ENCODE measurements around the gene LMOD3.
A peak's percentile ranks its signal among the peaks of the same experiment; 100 is the strongest.

Gene LMOD3

GRCh38 chr3:69121950-69122349 is 445 bp downstream of the LMOD3 start:
- no peak for DNase-seq (ENCODE audit: low spot score)

GRCh38 chr3:69121513-69121912 is 882 bp downstream of the LMOD3 start:
- DNase-seq (ENCODE audit: low spot score) = no peak

- DNase-seq (ENCODE audit: low spot score) = peak; percentile 87
Measured at GRCh38 chr3:69120879-69121464, 1.4 kb downstream of the LMOD3 start.

DNA sequence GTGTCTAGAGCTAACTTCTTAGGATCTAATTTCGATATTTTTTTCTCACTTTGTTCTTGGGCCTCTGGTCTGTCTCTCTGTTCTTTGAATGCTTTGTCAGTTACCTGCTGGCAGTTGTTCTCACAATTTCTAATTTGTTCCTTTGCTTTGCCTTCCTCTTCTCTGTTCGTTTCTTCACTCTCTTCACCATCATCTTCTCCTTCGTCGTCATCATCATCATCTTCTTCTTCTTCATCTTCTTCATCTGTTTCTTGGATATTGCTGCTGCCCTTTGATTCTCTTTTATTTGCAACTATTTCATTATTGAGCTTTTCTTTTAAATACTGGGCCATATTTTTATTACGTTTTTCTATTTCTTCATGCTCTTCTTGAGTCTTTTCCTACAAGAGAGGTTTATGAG is 2.7 kb downstream of the LMOD3 start:
- no peak for DNase-seq (ENCODE audit: low spot score)

DNA sequence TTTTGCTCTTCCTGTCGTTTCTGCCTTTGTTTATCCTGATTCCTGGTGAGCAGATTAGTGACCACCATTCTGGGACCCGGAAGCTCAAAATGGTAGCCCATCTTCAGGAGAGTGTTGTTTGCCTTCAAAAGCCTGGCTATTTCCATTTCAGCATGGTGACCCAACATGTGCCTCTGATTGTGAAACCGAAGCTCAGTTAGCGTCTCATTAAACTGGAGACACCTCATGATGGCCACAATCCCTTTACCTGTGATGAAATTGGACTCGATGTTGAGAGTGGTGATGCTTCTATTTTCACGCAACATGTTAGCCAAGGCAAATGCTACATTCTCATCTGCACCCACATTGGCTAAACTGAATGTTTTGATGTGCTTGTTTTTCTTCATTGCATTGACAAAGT is 3.3 kb downstream of the LMOD3 start:
- no peak for DNase-seq (ENCODE audit: low spot score)

DNA sequence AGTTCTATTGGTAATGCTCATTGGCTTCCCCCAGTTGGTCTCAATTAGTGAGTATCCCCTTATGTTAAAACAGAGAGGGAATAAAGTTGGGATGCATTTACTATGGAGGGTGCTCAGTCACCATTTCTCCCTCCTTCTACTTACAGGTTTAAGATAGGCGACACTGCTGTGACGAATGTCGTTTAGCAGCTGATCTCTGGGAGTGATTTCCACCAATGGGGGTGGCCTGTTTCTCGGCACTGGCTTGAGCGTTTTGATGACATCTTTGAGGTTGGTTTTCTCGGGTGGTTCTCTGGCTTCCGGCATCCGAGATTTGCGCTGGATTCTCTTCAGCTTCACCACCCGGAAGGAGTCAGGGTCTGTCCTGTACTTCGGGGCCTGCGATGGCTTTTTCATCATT is 3.8 kb downstream of the LMOD3 start:
- DNase-seq (ENCODE audit: low spot score) = no peak

DNA sequence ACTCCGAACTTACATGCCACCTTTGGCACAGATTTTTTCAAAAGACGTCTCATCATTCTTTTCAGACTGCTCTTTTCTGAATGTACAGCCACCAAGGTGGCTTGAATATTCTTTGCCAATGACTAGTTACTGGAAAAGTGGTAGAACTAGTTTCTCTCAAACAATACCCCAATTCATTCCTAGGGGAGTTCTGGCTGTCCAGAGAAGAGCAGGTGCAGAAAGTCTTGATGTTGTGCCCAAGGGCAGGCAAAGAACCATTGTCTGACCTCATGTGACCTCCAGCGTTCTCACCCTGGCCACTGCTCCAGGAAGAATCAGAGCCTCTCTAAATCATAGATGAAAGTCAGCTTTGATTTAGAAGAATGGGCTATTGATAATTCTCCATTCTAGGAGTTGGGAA is 5.5 kb downstream of the LMOD3 start:
- DNase-seq (ENCODE audit: low spot score) = no peak

DNA sequence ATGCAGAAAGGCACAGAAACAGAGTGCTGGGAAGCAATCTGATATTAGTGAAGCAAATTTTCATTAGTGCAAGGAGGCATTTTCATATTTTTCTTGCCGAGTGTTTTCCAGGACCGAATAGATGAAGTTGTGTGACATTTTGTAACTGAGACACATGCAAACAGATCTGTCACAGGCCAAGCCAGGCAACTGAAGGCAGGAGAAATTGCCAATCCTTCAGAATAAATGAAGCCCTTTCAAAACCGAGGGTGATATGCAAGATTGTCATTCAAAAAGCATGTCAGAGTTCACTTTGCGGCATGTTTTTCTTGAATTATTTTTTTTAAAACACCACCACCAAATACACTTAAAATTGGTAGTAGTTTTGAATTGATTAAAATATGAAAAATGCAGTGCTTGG is 6.2 kb downstream of the LMOD3 start:
- no peak for DNase-seq (ENCODE audit: low spot score)

- no peak for DNase-seq (ENCODE audit: low spot score)
Measured at GRCh38 chr3:69115731-69116130, 6.7 kb downstream of the LMOD3 start.

DNA sequence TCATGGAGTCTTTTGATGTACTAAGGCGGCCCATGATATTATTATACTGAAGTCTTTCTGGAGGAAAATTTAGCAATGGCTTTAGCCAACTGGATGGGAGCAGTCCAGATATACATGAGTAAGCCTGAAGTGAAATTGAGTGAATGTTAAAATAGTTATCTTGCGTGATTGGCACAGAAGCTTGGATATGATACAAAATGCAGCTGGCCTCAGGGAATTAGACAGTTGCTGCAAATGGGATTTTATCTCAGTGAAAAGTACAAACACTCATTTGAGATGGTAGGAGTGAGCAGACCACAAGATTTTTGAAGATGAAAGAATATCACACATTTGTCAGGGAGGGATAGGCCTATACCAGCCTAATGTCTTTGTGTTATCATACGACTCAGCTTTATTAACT is 8.9 kb downstream of the LMOD3 start:
- DNase-seq (ENCODE audit: low spot score) = no peak

GRCh38 chr3:69110941-69111546 is 11.4 kb downstream of the LMOD3 start:
- DNase-seq (ENCODE audit: low spot score) = no peak

GRCh38 chr3:69108811-69109210 is 13.6 kb downstream of the LMOD3 start:
- no peak for DNase-seq (ENCODE audit: low spot score)

GRCh38 chr3:69107841-69108240 is 14.6 kb downstream of the LMOD3 start:
- no peak for DNase-seq (ENCODE audit: low spot score)

DNA sequence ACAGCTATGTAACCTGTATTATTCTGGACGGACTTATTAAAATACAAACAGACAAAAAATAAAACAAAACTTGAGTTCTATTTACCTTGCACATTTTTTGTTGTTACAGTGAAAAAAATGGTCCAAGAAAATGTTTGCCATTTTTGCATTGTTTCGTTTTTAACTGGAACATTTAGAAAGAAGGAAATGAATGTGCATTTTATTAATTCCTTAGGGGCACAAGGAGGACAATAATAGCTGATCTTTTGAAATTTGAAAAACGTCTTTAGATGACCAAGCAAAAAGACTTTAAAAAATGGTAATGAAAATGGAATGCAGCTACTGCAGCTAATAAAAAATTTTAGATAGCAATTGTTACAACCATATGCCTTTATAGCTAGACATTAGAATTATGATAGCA is 17.1 kb downstream of the LMOD3 start:
- DNase-seq (ENCODE audit: low spot score) = no peak

DNA sequence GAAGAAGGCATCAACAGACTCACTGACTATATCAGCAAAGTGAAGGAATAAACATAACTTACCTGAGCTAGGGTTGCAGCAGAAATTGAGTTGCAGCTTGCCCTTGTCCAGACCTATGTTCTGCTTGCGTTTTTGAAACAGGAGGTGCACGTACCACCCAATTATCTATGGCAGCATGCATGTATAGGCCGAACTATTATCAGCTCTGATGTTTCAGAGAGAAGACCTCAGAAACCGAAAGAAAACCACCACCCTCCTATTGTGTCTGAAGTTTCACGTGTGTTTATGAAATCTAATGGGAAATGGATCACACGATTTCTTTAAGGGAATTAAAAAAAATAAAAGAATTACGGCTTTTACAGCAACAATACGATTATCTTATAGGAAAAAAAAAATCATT is 17.8 kb downstream of the LMOD3 start:
- DNase-seq (ENCODE audit: low spot score) = no peak

DNA sequence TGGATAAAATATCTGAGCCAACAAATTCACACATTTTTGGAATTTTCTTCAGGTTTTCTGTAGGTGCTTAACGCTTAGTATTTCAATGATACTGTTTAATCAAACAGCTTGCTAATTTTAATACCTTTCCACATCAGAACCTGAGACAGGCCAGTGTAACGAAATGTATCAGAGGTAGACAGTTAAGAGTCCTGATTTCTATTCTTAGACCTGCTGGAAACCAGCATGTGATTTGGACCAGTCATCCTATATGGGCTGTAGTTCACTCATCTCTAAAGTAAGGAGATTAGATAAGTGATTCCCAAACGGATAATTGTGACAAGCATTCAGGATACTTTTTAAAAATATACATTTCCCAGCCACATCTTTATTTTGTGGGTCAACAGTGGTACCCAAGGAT is 19.3 kb downstream of the LMOD3 start:
- DNase-seq (ENCODE audit: low spot score) = no peak

DNA sequence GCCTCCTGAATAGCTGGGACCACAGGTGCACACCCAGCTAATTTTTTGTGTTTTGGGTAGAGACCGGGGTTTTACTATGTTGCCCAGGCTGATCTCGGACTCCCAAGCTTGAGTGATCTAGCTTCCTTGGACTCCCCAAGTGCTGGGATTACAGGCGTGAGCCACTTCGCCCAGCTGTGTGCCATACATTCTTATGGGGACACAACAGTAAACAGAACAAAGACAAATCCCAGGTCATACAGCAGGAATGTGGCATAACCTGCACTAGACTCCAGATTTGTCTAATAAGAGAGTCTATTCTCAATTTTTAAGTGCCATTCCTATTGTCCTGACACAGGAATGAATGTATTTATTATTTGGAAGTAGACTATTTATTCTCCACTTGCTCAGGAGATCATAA is 20.0 kb downstream of the LMOD3 start:
- no peak for DNase-seq (ENCODE audit: low spot score)

DNA sequence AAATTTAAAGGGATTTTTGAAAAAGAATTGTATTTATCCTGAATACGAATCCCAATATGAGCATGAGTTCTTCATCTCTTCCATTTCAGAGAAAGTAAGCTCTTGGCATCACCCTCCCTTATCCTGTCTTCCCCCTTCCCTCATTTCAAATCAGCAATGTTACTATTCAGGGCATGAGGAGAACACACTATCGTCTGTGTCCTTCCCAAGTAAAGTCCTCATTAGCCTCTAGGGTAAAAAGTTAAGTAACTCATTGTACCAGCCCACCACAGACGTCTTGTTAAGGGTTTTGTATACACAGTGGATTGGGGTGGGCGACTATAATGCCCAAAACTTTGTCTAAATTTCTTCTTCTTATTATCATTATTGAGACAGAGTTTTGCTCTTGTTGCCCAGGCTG is 22.8 kb downstream of the LMOD3 start:
- no peak for DNase-seq (ENCODE audit: low spot score)

DNA sequence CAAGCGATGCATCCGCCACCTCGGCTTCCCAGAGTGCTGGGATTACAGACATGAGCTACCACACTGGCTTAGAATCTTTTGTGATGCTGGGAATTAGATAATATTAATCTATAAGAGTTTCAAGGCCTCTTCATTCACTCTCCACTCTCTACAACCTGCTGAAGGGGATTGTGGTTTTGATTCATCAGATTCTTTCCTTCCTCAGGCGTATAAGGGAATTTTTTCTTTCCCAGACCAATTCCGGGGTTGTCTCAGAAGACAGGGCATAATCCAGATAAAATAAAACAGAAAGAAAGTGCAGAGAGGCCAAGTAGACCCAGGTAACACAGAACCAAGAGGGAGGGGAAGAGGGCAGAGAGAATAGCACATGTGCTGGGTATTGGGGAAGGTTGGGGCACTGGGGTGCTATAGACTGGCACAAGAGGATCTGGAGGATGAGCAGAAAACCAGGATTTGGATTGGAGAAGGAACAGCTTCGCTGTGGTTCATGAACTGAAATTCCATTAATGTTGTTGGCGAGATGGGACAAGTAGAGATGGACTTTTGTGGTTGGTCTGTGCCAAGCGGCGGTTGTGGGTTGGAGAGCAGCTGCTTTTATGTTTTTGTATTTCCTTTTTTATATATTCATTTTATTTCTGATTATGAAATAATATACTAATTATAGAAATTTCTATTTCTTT is 24.8 kb downstream of the LMOD3 start:
- DNase-seq (ENCODE audit: low spot score) = no peak

GRCh38 chr3:69096299-69096698 is 26.1 kb downstream of the LMOD3 start:
- no peak for DNase-seq (ENCODE audit: low spot score)

GRCh38 chr3:69095636-69096035 is 26.8 kb downstream of the LMOD3 start:
- peak; percentile 9 for DNase-seq (ENCODE audit: low spot score)

- DNase-seq (ENCODE audit: low spot score) = peak; percentile 15
Measured at GRCh38 chr3:69094467-69095205, 27.8 kb downstream of the LMOD3 start.

DNA sequence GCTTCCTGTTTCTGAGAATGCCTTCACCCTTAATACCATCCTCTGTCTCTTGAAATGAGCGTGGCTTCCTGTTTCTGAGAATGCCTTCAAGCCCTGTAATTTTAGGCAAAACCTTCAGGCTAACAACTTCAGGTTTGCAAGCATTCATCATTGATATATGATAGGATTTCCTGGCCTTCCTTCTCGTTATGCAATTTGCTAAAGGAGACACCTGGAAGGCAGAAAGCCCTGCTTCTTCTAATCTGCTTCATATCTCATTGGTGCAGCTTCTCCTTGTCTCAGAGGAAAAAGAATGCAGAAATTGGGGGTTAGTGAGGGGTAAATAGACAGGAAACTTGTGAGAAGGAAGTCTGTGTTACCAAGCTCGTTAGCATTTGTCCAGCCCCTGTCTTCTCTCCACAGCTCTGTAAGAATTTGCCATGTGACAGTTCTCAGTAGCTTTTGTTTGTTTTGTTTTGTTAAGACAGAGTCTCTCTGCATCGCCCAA is 30.3 kb downstream of the LMOD3 start:
- peak; percentile 34 for DNase-seq (ENCODE audit: low spot score)
